Upper lobe of right lung (tissue), 1 donor: ENCODE data around the gene RBPJ. TPM values are rescaled to one million over a fixed set of nuclear protein-coding genes. Genes with fewer than 3 reads are reported as not detected.

Experiments used
- ATAC-seq: fragments of 200-7000 bp; cut with Tn5 transposase; one replicate; pipeline ENCODE4 v1.9.1; 2020; ENCODE audit warnings: mild to moderate bottlenecking, moderate library complexity
- DNase-seq: peaks from one replicate; pipeline ENCODE4 v3.0.0-alpha.2; 2020
- H3K27ac ChIP-seq: fragments of 200-600 bp; one replicate; pipeline ENCODE4 v1.8.0; 2022
- H3K27me3 ChIP-seq: fragments of 200-600 bp; one replicate; pipeline ENCODE4 v1.8.0; 2022; ENCODE audit warnings: mild to moderate bottlenecking
- H3K36me3 ChIP-seq: fragments of 200-600 bp; one replicate; pipeline ENCODE4 v1.8.0; 2022
- H3K4me1 ChIP-seq: fragments of 200-600 bp; one replicate; pipeline ENCODE4 v1.8.0; 2022
- H3K4me3 ChIP-seq: fragments of 200-600 bp; one replicate; pipeline ENCODE4 v1.8.0; 2022; ENCODE audit warnings: mild to moderate bottlenecking
- H3K9me3 ChIP-seq: fragments of 200-600 bp; one replicate; pipeline ENCODE4 v1.8.0; 2022
- CTCF ChIP-seq: fragments of 200-600 bp; IDR thresholded peaks from one replicate; pipeline ENCODE4 v1.8.0; 2022; ENCODE audit warnings: antibody characterized with exemption
- intact Hi-C: fragments of 100-400 bp; cut with DNase I; formaldehyde crosslinking; loops from one replicate; pipeline ENCODE4 v1.11.0; 2022
- total RNA-seq: library from RNA; stranded (reverse); fragmentation: NEBNext Ultra II Directional; extraction: Animal tissue kit (Norgen Biotek cat#: 25700); gene quantifications from one replicate; pipeline ENCODE4 v1.2.1, GENCODE V29; 2021
- donor health status: DM: no; HTN: yes; CAD: no; lungs with severe emphysema.

Gene RBPJ
- total RNA-seq, 1 donor from 2014 or later: 86.2 TPM

- H3K27ac ChIP-seq: no peak overlapping the region
- ATAC-seq: no peak
- H3K27me3 ChIP-seq: no peaks in the 10 kb centered on the region
- no peaks in the 10 kb centered on the region for H3K36me3 ChIP-seq
- DNase-seq: no peak
- intact Hi-C loops: no loop called here
- no peaks in the 10 kb centered on the region for H3K9me3 ChIP-seq
- TF ChIP-seq CTCF: no peak
- peaks cover 22% of the 10 kb centered on the region for H3K4me1 ChIP-seq
- H3K4me3 ChIP-seq: no peak overlapping the region
Observed at GRCh38 chr4:26369581-26369980, 48.8 kb downstream of the RBPJ start.

DNA sequence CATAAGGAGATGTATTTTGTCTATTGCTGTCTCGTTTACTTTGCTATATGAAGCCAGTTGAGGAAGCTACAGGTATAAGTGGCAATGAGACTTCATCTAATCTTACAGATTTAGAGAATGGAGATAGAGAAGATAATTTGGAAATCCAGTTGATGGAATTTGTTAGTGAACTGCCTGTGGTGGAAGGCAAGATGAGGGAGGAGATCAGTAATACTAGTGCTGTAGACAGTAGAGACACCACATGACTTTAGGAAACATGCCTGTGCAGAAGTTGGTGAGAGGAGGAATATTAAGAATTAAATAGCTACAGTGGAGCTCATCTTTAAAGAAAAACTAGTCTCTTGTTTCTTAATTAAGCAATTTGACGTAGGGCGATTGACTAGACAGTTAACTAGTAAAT, 51.3 kb downstream of the RBPJ start:
- TF ChIP-seq CTCF: no peak
- H3K27ac ChIP-seq: no peak overlapping the region
- no peak overlapping the region for H3K4me3 ChIP-seq
- intact Hi-C loops: no loop called here
- peaks cover 27% of the 10 kb centered on the region for H3K4me1 ChIP-seq
- no peak for ATAC-seq
- no peak for DNase-seq
- no peaks in the 10 kb centered on the region for H3K36me3 ChIP-seq
- H3K27me3 ChIP-seq: no peaks in the 10 kb centered on the region
- H3K9me3 ChIP-seq: no peaks in the 10 kb centered on the region

DNA sequence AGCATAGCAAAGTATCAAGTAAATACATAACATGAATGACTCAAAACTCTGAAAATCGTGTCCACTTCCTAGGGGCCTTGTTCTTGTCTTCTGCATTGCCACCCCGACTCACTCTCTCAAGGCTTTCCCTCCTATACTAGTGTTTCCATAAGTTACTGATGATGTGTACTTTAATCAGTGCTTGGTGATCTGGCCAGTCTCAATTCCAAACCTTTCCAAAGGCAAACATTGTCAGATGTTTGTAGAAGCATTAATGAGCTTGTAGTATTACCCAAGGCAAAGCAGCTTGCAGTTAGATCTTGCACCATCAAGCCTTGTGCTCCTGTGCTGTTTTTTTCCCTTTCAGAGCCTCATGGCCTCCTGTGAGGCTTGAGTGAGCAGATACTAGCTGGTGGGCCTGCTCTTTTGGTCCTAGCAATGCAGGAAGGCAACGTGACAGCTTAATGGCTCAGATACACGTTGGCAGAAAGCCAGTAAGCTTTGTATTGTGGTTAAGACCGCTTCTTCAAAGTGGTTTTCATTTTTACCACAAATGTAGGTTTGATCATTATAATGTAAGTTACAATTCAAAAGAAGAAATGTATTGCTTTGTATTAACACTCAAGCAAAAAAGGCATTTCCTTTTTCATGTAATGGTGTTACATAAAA, 51.8 kb downstream of the RBPJ start:
- Histone ChIP-seq H3K4me3 (no peak overlapping the region), H3K9me3 (no peaks in the 10 kb centered on the region), H3K27me3 (no peaks in the 10 kb centered on the region), H3K27ac (no peak overlapping the region), H3K36me3 (no peaks in the 10 kb centered on the region), H3K4me1 (peaks cover 33% of the 10 kb centered on the region)
- intact Hi-C loops: no loop called here
- no peak for DNase-seq
- peak; percentile 77 for ATAC-seq
- TF ChIP-seq CTCF: no peak

DNA sequence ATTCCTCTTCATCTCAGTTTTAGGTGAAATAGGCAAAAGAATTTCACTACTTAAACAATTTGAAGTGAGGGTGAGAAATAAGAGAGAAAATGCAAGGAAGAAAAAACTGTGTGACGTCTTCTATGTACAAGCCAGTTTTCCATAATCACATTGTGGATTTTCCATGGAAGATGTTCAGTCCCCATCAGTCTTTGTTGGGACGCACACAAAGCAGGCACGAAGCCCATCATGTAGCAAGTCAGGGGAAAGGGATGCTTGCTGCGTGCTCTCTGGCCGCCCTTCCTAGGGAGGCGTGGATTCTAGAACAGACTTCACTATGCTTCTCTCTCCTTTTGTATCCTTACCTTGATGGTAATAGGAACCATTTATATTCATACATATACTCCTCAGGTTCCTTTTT, 54.7 kb downstream of the RBPJ start:
- H3K36me3 ChIP-seq: no peaks in the 10 kb centered on the region
- H3K4me3 ChIP-seq: no peak overlapping the region
- no peaks in the 10 kb centered on the region for H3K27me3 ChIP-seq
- no peak overlapping the region for H3K27ac ChIP-seq
- TF ChIP-seq CTCF: no peak
- ATAC-seq (no peak), DNase-seq (no peak)
- peaks cover 39% of the 10 kb centered on the region for H3K4me1 ChIP-seq
- intact Hi-C loops: no loop called here
- no peaks in the 10 kb centered on the region for H3K9me3 ChIP-seq

DNA sequence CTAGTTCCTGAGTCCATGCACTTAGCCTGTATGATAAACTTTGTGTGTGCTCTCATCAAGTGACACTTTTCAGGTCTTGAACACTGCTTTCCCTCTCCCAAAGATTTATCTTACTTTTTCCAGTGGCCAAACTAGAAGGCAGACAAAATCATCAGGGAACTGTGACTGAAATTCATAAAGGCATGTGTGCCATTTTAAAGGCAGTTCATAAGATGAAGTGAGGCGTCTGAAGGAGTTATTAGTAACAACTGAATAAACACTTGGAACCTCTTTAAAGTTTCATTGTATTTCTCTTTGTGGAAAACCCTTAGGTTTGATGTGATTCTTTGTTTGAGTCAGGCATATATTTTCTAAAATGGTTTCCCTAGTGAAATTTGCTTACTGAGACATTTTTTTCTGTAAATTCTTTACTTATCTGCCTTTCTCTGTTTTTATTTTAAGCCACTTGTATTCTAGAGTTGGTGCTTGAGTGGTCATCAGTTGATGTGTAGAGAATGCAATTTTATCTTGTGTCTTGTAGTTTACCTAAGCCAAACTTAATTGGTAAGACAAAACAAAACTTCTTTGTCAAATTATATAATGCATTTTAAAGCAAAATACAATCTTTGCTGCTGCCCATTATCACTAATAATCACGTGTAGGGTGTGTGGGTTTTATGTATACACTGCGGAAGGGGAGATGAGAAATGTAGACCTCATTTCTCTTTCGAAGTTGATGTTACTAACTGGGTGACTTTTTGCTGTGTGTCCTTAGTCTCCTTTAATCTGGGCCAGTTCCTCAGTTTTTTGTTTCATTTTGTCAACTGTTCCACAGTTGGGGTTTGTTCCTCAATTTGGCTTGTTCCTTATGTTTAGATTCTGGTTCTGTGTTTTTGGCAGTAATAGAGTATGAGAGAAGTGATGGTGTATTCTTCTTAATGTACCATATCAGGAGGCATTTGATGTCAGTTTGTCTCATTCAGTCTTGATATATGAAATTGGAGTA, 56.8 kb downstream of the RBPJ start:
- peak; percentile 72 for ATAC-seq
- Histone ChIP-seq H3K9me3 (no peaks in the 10 kb centered on the region), H3K27me3 (no peaks in the 10 kb centered on the region), H3K27ac (no peak overlapping the region), H3K4me1 (peaks cover 33% of the 10 kb centered on the region), H3K36me3 (no peaks in the 10 kb centered on the region), H3K4me3 (no peak overlapping the region)
- no peak for TF ChIP-seq CTCF
- intact Hi-C loops: no loop called here
- no peak for DNase-seq
